GM19193 (cell line): ENCODE measurements around the gene MED13L.

ENCODE experiments used
- POLR2A ChIP-seq: IDR thresholded peaks from 4 replicates; pipeline ENCODE4 v1.6.1; 2011; ENCODE audit not compliant: insufficient read depth, insufficient read length; ENCODE audit errors: extremely low read depth

Gene MED13L

DNA sequence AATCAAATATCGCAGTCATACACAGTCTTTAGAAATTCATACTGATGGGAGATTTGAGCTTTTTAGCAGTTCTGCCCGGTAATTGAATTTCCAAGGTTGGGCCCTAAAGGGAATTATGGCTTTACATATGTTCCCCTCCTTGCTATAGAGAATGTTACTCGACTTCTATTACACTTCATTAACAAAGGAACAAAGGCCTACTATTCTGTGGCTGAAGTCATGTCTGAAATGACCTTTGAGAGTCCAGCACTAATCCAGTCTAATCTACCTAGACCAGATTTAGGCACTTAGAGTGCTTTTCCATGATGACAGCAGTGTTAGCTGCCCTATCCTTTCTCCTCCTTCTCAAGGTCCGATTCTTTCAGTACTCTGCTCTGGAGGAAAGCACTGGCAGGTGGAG is 305.3 kb downstream of the MED13L start:
- no peak for TF ChIP-seq POLR2A

DNA sequence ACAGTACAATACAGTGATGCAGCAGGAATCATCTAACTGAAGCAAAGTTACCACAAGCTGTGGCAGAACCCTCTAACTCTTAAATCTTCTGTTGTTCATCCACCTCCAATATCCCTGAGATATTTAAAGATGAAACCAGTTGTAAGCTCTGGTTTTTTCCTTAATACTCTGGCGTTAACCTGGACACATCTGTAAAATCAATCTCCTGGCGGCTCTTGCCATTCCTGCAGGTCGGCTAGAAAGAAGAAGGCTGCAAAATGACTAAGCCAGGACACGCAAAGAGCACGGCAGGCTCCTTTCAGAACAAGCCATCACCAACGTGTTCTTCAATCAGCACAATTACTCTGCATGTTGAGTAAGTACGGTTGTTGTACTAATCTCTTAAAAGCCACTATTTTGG is 309.3 kb downstream of the MED13L start:
- no peak for TF ChIP-seq POLR2A

DNA sequence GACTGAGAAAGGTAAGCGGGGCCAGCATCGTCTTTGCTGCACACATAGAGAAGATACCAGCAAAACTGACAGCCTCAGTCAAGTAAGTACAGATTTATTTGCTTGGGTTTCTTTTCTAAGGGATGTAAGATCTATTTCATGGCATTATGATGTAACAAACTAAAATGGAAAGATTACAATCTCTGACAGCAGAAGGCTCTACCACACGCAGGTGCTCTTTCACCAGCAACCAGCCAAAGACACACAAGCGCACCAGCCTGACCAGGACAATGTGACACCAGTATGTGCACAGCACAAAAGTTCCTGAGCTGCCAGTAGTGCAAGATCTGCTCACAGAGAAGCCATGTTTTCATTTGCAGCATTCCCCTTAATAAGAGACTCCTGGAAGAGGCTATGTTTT is 311.1 kb downstream of the MED13L start:
- TF ChIP-seq POLR2A, result no peak

DNA sequence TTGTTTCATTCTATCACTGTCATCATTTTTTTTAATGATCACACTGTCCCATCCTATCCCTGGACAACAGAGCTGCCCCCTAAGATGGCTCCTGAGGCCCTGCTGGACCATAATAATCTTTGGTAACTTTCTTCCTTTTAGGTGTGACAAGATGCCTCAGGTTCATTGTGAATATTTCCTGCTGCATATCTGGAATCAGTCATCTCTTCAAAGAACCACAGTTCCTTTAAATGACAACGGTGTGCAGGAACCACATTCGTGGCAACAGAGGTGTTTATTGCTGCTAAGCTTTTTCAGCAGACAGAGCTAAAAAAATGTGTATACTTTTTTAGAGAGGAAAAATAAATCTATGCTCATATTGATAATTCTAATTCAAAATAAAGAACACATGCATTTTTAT is 312.9 kb downstream of the MED13L start:
- no peak for TF ChIP-seq POLR2A

DNA sequence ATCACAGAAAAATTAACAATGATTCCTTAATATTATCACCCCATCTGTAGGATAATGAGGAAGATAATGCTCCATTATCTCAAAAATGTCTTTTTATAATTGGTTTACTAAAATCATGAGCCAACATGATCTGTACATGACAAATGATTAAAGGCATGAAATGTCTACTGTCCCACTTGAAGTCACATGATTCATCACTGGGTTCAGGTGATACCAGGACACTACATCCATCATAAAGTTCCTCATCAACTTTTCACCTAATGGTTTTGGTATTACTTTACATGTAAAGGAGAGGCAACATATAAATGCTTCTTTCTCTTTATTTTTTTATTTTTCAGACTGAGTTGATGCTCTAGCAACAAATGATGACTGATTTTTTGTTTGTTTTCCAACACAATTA is 313.3 kb downstream of the MED13L start:
- TF ChIP-seq POLR2A, result no peak

DNA sequence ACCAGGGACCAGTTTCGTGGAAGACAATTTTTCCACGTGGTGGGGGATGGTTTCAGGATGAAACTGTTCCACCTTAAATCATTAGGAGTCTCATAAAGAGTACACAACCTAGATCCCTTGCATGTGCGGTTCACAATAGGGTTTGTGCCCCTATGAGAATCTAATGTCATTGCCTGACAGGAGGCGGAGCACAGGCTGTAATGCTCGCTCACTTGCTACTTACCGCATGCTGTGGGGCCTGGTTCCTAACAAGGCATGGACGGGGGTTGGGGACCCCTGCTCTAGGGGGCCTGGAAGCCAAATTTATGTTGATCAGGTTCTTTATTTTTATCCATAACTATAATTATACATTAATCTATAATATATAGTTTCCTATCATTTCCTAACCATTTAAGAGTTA is 315.3 kb downstream of the MED13L start:
- no peak for TF ChIP-seq POLR2A

DNA sequence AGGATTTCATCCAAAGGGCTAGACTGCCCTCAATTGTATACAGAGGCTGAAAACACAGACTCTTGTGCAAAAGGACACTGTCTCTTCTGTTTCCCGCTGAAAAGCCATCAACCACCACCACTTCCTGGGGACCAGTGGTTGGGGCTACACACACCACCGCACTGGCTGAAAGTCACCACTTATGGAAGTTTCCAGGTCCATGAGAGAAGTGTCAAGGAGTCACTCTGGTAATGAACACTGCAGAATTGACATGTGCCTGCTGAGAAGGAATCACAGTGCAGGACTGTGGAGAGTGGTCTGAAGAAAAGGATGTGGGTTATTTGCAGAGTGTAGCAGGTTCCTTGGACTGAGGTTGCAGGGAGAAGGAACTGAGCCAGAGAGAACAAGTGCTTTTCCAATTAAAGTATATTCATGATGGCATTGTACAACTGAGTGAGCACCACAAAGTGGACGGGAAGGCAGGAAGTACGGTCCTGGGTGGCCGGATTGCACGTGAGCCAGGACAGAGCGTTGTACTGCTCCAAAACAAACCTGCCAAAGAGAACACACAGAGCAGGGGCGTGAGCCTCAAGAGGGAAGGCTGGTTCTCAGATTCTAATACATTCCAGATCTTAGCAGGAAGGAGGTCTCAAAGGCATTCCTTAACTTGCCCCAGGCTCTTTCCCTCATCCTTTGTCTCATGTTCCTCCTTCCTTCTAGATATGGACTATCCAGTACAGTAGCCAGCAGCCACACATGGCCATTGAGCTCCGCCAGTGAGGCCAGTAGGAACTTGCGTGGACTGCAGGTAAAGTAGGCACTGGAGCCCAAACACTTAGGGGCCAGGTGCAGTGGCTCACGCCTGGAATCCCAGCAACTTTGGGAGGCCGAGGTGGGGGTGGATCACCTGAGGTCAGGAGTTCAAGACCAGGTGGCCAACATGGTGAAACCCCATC is 316.4 kb downstream of the MED13L start:
- TF ChIP-seq POLR2A, result no peak

DNA sequence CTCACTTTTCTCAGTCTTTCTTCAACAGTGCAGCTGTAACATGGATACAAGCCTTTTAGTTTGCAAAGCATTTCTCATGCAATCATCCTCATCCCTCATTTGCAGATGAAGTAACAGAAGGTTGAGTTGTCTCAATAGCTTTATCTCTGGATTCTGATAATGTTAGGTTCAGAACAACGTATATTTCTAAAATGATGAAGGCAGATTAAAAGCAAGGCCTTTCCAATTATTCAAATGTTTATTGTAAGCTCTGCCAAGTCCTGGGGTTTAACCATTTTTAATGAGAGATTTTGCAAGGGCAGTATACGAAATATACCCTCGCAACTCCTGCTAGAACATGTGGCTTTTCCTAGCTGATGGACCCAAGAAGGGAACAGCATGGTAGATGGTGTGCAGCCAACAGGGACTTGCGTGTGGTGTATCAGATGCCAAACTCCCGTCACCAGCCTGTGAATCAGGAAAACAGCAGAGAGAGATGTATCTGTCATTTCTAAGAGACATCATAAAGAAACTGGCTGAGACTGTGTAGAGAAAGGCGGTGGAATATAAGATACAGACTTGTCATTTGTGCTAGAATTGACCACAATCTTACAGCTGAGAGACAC is 319.7 kb downstream of the MED13L start:
- TF ChIP-seq POLR2A, result no peak

DNA sequence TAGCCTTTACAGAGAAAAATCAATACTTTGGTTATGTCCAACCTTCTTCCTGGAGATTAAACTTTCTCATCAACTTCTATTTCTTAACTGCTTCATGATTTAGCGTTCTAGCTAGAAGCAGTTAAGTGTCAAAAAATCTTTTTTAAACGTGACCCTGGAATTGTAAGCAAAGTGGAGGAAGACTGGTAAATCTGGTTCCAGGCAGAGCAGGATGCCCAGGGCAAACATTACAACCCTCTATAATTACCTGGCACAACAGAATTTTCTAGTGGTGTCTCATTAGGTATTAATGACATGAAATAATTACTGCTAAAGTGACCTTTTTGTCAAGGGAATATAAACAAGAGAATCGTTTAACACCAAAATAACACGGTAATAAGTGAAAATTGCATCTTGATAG is 320.8 kb downstream of the MED13L start:
- no peak for TF ChIP-seq POLR2A

DNA sequence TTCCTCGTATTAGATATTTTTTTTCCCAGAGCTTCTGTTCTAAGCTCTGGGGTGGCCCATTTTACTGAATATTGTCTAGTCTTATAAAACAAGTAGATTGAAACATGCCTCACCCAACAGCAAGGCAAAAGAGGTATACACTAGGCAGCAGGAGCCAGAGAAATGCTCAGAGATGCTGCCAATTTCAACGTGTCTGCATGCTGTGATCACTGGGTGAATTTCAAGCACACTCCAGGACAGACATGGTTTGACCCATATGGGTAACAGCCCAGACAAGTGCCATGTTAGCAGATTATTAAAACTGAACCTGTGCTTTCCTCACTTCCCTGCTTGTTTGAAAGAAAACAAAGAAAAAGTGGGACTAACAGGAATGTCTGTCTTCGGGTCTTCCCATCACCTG is 321.3 kb downstream of the MED13L start:
- no peak for TF ChIP-seq POLR2A

DNA sequence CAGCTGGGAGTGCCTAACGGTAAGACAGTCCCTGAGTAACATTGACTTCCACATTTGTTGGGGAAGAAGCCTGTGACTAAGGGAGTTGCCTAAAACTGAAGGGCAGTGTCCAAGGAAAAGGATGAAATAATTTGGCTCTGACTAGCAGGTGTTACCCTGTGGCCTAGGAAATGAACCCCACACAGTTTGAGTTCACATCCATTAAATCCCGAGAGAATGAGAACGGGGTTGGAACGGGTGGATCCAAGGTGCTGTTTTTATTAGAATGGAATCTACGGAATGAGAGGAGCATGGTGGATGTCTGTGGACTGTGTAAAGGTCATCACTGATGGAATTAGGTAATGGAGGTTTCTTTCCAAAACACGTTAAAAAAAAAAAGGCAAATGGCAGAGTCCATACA is 324.0 kb downstream of the MED13L start:
- no peak for TF ChIP-seq POLR2A

DNA sequence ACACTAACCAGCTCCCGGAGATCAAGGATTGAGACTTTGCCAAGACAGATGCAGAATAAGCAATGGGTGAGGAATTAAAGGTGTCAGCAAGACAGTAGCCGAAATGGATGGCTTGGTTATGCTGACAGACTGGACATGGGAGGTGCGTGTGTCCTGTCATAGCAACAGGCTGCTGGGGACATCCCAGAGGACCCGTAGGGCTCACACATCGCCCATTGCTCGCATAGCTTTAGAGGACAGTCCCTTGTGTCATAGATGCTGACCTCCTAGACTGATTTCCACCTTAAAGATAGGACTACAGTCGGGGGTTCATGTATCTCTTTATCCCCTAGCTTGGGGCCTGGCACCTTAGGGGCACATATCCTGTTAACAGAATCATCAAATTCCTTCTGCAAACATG is 324.5 kb downstream of the MED13L start:
- no peak for TF ChIP-seq POLR2A

DNA sequence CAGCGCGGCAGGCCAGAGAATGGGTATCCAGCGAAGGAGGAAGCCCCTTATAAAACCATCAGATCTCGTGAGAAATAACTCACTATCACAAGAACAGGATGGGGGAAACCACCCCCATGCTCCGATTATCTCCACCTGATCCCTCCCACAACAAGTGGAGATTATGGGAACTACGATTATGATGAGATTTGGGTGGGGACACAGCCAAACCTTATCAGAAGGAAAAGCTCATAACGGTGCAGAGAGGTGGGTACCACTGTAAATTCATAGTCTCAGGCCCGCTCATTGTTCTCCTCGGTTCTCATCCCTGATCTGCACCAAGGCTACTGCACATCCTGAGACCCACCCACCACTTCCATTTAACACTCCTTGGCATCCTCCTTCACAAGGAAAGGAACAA is 326.5 kb downstream of the MED13L start:
- TF ChIP-seq POLR2A, result no peak

DNA sequence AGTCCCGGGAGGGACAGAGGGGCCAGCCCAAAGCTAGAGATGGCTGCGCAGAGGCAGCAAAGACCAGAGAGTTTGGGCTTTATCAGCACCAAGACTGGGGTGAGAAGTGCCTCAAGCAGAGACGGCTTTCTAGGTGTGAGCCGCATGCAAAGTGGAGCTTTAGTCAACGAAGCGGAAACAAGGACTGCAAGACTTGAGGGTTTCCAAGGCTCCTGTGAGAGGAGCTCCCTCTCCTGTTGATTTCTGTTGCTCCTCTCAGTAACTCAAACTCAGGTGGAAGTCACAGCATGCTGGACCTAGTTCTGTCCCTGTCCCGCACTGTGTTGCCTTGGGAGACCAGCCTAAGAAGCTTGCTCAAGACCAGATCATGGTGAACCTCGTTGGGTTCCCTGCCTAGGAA is 327.8 kb downstream of the MED13L start:
- no peak for TF ChIP-seq POLR2A

DNA sequence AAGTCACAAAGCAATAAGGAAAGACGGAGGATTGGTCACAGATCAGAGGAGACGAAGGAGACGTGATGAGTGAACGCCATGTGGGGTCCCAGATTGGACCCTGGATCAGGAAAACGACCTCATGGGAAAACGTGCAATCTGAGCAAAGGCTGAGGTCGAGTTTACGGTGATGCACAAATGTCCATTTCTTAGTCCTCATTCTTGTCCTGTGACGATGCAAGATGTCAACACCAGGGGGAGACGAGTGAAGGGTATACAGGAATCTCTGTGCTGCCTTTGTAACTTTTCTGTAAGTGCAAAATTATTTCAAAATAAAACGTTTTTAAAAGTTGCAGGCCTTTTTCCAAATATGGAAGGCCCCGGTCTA is 329.8 kb downstream of the MED13L start:
- no peak for TF ChIP-seq POLR2A
